CMK (cell line): Measurements from ENCODE around the gene PPT2.
A peak's percentile ranks its signal among the peaks of the same experiment; 100 is the strongest.

Experiments used
- DNase-seq: peaks from one replicate; pipeline ENCODE4 v3.0.0-alpha.2; 2010; ENCODE audit warnings: low read depth

Gene PPT2

GRCh38 chr6:32153564-32154513 is at the start of gene PPT2:
TSS of gene PPT2 (plus strand) at chr6:32154141. CDS start at chr6:32154595, 454 bp downstream.
- DNase-seq = peak; percentile 86

GRCh38 chr6:32105433-32105832 is 48.5 kb upstream of the PPT2 start:
- DNase-seq = no peak

- no peak for DNase-seq
Observed at GRCh38 chr6:32107406-32107805, 46.5 kb upstream of the PPT2 start.

- no peak for DNase-seq
Observed at GRCh38 chr6:32108094-32108627, 45.8 kb upstream of the PPT2 start.

GRCh38 chr6:32108727-32109113 is 45.2 kb upstream of the PPT2 start:
- no peak for DNase-seq

GRCh38 chr6:32109114-32109764 is 44.7 kb upstream of the PPT2 start, which contains the start of gene TNXB:
TSS of gene TNXB (minus strand) at chr6:32109338. CDS start at chr6:32098198, 11,140 bp downstream.
- no peak for DNase-seq

- no peak for DNase-seq
Observed at GRCh38 chr6:32109765-32110160, 44.2 kb upstream of the PPT2 start.

GRCh38 chr6:32110632-32111031 is 43.3 kb upstream of the PPT2 start:
- DNase-seq = no peak

- DNase-seq = no peak
Observed at GRCh38 chr6:32111424-32112066, 42.4 kb upstream of the PPT2 start.

GRCh38 chr6:32112431-32112980 is 41.4 kb upstream of the PPT2 start:
- no peak for DNase-seq

- no peak for DNase-seq
Observed at GRCh38 chr6:32113386-32114352, 40.3 kb upstream of the PPT2 start.

GRCh38 chr6:32114796-32115195 is 39.1 kb upstream of the PPT2 start:
- no peak for DNase-seq

GRCh38 chr6:32115623-32116022 is 38.3 kb upstream of the PPT2 start:
- no peak for DNase-seq

GRCh38 chr6:32116674-32117073 is 37.3 kb upstream of the PPT2 start:
- no peak for DNase-seq

- no peak for DNase-seq
Observed at GRCh38 chr6:32117461-32117860, 36.5 kb upstream of the PPT2 start.

- peak; percentile 52 for DNase-seq
Observed at GRCh38 chr6:32118782-32119628, 34.9 kb upstream of the PPT2 start.

GRCh38 chr6:32120573-32121059 is 33.3 kb upstream of the PPT2 start:
- DNase-seq = no peak

GRCh38 chr6:32123681-32124080 is 30.3 kb upstream of the PPT2 start:
- DNase-seq = no peak

GRCh38 chr6:32126880-32127279 is 27.1 kb upstream of the PPT2 start:
- DNase-seq = no peak

- no peak for DNase-seq
Observed at GRCh38 chr6:32127409-32127716, 26.6 kb upstream of the PPT2 start.
